NCI-H2227 treated with DMSO at 0.1 percent for 48 hours (cell line): ENCODE data around the gene MMAB.

ENCODE experiments used
- DNase-seq: peaks from one replicate; lab custom pipeline; 2025; lab: John Stamatoyannopoulos, UW

The MMAB gene

DNA sequence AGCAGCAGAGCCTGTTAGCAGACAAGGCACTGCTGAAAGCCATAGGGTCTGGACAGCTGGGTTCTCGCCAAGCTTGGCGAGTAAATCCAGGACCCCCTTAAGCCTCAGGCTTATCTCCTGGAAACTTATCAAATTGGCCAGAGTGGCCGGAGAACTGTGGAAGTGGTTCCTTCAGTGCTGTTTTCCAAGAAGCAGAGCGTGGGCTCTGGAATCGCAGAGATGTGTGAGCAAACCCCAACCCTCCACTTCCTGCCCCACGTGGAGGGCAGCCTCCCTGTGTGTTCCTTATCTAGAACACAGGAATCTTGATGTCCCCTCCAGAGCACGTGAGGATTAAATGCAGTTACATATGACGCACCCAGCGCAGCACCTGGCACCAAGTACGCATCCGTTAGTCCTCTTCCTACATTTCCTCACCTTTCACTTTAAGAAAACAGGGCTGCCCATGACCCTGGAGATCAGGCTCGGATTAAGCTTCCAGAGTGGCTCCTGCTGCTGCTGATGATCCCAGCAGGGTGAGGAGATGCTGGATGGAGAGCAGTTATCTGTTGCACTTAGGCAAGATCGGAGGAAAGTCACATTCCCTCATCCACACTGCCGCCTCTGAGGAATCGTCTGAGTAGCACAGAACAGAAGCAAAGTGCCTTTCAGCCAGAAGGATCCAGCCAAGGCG lies 35.0 kb downstream of the MMAB start:
- DNase-seq, result no peak

DNA sequence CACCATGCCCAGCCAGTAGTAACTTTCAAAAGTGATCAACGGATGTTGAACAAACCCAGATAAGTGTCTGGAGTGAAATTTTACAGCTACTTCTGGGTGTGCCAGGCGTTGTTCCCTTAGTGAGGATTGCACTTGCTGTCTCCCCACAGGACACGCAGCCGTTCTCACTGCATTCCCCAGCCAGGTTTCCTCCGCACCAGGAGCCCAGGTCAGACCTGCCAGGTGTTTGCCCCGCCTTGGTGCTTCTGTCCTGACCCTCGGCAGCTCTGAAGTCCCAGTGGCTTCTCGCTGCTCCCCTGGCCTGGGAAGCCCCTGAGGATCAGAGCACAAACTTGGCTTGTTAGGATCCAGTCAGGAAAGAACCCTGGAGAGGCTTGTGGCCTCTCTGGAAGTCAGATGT lies 36.2 kb downstream of the MMAB start:
- no peak for DNase-seq

DNA sequence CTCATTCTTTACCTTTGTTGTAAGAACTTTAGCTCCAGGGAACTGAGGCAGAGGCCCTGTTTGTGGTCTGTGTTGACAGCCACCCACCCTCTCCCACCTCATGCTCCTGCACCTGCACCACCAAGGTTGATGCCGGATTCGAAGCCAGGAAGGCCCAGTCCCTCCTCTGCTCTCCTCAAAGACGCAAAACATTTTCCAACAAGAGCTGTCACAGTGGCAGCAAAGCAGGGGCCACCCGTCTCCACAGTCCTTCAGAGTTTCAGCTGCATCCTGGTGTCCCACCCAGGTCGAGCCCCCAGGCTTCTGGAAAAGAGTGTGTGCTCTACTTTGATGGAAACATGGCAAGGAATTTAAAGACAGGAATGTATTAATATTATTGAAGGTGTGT lies 37.4 kb downstream of the MMAB start:
- DNase-seq, result no peak

DNA sequence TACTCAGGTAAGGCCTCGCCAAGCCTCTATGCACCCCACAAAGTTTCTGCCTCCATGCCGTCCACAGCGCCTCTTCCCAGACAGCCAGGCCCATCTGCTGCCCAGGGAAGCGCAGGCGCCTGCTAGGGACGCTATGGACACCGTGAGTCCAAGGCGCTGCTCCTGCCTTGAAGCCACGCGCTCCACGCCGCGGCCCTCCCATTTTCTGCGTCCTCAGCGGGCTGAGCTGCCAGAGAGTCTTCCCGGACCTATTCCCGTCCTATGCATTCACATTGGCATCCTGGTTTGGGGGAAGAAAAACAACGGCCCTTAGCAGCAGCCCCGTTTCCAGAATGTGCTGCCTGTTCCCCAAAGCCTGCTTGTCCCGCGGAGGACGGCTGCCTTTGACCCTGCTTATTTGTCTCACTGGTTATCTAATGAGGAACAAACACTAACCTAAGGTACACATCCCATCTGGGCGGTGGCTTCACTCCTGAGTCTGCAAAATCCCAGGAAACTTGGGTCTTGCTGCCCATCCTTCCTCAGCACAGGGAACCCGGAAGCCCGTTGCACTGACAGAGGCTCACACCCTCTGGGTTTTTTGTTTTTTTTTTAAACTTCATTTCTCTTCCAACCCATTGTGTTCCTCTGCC lies 38.0 kb downstream of the MMAB start:
- no peak for DNase-seq

DNA sequence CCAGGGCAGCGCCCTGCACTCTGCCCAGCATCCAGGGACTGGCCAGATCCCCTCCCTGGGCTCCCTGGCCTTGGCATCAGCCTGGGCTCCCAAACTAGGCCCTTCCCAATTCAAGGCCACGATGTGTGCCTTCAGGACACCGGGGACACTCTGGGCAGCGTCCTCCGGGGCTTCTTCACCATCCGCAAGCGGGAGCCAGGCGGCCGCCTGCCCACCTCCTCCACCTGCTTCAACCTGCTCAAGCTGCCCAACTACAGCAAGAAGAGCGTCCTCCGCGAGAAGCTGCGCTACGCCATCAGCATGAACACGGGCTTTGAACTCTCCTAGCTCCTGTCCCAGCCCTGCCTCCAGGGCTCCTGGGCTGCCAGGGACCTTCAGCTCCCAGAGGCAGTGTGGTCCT lies 38.8 kb downstream of the MMAB start:
- DNase-seq, result no peak

DNA sequence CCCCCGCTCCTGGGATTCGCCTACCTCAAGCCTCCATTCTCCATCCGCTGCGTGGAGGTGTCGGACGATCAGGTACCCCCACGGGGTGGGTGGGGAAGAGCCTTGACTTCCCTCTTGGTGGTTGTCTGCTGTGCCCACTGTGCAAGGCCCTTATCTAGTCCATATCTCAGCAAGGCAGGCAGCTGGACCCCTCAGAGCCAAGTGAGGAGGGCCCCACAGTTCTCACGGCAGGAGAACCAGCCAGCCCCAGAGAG lies 39.9 kb downstream of the MMAB start:
- DNase-seq, result no peak

DNA sequence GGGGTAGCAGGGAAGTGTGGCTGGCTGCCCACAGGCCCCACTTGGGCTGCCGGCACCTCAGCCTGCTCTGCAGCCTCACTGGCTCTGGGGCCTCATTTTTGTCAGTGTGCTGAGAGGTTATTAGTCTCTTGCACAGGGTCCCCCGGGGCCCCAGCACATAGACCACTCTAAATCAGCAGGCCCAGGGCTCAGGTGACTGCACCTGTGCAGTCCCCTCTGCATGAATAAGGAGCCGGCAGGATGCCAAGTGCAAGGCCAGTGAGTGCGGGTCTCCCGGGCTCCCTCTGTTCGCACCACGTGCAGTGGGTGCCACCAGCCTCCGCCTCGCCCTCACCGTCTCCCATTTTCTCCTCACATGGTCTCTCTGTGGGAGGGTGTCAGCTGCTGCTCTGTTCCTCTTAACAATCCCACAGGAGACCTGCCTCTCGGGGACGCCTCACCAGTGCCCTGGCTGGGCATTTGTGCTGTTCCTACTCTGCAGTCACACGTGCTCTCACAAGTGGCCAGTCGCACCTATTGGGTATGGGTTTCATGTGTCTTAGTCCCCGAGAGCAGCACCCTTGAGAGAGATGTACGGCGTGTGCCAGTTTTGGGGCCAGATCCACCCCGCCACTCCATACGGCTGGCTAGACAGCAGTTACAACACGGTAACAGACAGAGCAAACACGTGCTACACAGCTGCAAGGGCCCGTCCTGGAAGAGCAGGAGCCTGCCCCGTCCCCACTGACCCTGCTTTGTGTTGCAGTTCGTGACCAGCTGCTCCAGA lies 40.4 kb downstream of the MMAB start:
- DNase-seq, result no peak

DNA sequence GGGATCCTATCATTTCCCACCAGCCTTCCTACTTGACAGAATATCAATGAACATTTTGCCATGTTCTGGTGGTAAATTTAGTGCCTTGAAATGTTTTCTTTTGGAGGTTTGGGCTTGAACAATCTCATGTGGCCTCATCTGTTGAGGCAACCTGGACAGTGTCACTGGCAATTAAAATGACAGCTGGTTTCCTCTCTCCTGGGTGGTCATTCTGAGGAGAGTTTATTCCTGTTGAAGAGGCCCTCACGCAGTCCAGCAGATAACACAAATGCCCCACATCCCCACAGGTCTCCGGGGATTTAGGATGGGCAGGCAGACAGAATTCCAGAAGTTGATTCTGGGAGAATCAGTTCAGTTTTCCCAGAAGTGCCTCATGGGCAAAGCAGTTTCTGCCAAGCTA lies 41.9 kb downstream of the MMAB start:
- no peak for DNase-seq

DNA sequence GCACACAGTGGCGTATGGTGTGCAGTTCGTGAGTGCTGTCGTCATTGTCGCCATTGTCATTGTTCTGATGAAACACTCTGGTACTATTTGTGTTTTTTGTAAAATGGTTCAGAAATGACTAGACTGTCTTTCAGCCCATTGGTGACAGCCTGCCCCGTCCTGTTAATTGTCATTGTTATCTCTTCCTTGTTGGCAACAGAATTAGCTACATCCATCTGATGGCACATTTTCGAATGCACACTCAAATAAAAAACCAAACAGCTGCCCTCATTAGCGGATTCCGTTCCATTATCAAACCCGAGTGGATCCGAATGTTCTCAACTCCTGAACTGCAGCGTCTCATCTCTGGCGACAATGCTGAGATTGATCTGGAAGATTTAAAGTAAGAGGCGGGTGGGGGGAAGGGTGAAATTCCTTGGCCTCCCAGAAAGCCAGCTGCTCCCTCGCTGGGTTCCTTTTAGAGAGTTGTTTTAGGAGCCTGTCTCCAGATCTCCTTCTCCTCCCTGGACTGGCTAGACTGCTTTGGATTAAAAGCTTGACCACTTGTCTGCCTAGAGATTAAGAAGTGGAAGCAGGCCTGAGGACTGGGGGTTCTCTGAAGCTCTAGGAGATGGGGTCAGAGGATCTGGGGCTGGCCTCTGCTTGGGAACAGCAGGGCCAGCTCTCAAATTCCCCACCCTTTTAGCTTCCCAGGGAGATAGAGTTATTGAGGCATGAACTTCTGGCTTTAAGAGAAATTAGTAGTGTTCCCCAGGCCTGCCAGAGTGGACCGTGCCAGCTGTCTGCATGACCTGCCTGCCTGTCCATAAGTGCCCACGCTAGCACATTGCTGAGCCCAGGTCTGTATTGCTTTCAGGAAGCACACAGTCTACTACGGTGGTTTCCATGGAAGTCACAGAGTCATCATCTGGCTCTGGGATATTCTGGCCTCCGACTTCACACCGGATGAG lies 43.3 kb downstream of the MMAB start:
- DNase-seq, result no peak

DNA sequence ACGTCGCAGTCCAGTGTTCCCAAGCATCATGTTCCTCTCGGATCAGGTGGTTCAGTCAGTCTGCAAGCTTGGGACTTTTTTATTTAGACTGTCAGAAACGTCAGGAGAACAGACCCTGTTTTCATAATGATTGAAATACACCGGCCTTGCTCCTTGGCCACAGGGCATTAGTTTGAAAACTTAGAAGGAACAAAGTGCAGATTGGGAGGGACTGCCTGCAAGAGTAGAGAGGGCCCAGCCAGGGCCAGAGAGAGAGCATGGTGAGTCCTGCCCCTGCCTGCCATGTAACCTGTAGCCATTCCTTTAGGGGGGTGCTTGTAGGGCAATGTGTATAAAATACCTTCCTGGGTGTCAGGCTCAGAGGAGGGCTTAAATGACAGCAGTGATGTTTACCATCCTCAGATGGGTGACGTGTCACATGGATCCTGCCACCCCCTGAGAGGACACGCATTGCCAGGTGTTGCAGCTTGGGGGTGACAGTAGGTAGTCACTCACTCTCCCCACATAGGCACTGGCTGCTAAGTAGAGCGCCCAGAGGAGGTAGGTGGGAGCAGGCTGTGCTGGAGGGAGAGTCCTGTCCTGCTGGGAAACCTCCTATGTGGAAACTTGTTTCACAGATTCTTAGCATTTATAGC lies 45.7 kb downstream of the MMAB start:
- DNase-seq, result no peak

DNA sequence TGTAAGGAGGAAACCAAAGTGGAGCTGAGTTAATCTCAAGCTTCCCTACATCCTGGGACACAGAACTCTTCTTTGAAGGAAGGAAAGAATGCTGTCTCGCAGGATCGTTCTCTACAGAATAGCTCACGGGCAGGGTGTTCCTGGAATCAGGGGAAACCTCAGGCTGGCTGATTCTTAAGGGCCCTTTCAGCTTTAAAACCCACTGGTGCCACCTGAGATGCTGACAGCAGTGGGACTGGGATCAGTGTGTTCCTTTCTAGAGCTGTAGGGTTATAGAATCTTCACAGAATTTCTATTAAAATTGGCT lies 48.1 kb downstream of the MMAB start:
- DNase-seq, result no peak

DNA sequence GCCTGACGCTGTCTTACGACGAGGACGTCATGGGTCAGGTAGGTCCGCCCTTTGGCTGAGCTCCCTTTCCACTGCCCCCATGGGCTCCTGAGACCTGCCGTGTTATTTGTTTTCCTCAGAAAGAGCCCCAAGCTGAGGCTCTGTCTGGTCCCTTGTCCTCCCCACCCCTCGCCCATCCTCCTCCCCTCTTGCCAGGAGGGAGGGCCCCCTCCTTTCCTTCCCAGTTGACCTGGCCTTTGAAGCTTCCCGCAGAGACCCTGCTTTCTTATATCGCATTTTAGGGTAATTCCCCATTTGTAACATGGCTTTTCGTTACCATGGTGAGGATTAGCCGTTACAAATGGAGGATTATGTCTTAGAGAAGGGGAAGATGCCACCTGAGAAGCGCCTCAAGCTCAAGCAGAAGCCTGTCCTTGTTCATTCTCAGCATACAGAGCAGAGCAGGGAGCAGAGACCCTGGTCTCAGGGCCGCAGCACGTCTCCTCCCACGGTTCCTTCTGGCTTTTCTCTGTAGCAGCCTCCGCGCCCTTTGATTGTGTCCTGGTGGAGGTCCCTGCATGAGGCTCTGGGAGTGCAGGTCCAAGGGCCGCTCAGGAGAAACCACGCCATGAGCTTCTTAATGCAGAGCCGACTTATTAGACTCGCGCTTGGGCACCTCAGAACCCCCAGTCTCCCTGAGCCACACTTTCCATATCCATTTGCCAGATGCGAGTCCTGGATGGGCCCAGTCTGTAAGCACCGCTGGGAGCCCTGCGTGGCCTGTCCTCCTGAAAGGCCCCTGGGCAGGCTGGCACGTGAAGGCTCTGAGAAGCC lies 48.6 kb downstream of the MMAB start:
- DNase-seq, result no peak

DNA sequence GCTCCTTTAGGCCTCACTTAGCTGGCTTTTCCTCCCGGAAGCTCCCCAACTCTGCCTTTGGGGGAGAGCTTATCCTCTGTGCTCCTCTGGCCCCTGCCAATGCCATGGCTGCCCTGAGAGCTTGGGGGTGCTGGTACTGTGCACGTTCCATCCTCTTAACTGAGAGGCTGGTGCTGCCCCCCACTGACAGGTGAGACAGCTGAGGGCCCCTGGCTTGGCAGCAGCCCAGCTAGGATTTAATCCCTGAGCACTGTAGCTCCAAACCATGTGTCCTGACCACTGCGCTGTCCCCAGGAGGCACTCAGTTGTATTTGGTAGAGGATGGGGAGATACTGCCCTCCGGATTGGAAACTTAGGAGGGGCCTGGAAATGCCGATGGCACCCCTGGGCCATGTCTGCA lies 49.8 kb downstream of the MMAB start:
- no peak for DNase-seq

DNA sequence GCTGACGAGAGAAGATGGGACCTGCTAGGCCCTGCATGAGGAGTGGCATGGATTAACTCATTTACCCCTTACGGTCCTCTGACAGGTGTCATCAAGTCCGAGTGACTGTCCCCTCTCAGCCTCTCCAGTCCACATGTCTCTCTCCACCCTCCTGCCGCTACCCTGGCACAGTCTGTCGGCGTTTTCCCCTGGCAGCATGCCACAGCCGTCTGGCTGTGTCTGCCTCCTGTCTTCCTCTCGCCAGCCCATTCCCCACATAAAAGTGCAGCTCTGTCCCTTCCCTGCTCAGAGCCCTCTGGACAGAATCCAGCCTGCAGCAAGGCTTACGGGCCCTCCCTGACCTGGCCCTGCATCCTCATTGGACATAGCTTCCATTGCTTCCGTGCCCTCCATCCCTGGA lies 50.2 kb downstream of the MMAB start:
- no peak for DNase-seq

DNA sequence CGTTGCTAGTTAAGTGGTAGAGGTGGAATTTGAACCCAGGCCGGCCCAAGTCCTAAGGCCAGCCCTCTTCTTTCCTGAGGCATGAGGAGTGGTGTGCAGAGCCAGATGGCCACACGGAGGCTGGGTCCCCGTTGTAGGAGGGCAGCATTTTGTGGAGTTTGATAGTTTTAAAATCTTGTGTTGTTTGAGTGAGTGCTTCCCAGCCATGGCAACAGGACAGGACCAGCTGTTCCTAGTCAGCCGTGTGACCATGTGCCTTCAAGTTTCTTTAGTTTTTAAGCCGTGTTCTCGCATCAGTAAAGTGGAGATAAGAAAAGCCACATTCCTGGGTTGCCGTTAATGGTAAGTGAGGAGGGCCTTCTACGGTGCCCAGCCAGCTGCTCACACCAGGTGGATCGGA lies 51.5 kb downstream of the MMAB start:
- DNase-seq, result no peak

DNA sequence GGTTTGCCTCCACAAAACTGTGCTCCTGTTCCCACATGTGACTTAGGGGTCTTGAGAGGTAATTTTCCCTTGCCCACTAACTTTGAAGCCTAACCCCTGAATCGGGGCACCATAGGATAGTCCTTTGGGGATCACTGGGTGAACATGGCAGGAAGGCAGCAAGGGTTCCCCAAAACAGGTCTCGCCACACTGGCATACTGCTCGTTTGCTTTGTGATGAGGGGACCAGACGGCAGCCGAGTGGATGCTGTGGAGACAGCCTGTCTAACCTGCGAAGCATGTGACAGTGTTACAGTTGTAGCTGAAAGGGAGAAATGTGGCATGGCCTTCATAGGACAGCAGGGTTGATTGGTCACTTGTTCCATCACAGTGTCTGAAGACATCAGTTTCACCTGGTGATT lies 53.5 kb downstream of the MMAB start:
- DNase-seq, result no peak

DNA sequence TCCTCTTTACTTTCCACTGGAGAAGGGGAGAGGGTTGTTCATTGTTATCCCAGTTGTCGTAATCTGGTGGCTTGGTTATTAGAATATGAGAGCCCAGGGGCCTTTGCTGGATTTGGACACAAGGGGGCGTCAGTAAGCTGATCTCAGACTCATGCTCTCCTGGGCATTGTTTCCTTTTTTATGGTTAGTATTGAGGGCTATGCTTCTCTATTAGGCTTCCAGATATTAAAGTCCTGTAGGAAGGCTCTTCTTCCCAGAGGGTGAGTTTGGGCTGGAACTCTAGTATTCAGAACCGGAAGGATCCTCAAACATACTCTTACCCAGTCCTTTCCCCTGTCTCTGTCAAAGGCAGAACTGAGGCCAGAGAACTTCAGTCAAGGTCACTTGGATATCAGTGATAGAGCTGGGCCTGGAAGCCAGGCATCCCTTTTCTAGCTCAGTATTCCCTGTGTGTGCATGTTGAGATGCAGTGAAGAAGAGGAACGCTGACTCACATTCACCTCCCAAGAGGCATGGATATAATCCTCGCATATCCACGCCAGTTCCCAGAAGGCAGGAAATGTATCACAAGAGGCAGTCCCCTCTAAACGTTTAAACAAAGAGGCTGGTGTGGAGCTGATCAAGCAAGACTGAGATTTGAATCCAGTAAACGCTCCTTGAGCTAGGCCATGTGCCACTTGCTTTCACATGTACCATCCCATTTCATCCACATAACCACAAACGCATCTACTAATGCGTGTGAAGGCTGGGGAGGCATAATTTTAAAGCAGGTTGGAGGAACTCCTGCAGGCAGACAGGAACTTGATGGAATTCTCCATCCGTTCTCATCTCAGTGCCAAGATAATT lies 54.3 kb downstream of the MMAB start:
- peak; percentile 71 for DNase-seq

DNA sequence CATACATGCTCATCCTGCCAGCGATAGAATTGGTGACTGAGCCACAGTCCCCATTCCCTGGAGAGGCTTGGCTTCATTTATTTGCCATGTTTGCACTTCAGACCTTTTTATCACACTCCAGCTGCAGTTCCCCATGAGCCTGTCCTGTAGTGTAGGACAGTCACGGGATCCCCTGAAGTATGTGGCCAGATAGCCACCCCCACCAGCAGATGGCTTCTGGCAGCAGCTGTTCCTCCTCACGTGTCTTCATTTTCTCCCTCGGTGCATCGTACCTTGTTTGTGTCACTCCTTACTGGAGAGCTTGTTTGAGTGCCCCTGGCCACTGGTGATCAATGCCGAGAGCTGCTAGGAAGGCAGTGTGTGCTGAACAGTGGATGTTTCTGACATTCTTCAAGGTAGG lies 55.7 kb downstream of the MMAB start:
- no peak for DNase-seq

DNA sequence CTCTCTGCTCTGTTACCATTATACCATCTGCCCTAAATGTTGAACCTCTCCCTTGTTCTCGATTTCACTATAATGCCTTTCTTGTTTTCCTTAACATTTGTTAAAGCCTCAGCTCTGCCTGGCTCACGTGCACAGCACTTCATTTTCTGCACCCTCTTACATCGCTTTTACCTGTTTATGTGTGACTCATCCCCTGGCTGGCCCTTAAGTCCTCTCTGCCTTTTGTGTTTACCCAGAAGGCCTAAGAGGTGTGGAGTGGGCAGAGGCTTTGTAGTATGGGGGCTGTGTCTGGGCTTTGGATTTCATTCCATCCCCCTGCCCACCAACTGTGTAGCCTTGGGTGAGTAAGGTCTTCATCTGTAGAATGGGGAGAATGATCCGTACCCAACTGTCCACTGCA lies 59.3 kb downstream of the MMAB start:
- DNase-seq, result no peak

DNA sequence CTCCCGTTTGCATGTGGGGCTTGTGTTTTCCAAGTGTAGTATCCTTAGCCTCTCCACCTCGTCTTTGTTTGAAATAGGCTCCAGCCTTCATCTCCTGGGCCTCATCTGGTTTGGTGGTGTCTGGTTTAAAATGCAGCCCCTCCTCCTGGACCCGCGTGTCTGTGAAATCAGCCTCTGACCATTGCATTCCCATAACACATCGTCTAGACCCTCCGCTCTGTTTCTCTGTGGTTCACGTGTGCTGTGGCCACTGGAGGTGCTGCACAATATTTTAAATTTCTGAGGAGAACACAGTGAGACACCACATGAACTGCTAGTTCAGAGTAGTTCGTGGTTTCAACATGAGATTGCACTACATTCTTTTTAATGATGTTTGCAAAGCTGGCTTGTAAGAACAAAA lies 60.3 kb downstream of the MMAB start:
- peak; percentile 3 for DNase-seq

DNA sequence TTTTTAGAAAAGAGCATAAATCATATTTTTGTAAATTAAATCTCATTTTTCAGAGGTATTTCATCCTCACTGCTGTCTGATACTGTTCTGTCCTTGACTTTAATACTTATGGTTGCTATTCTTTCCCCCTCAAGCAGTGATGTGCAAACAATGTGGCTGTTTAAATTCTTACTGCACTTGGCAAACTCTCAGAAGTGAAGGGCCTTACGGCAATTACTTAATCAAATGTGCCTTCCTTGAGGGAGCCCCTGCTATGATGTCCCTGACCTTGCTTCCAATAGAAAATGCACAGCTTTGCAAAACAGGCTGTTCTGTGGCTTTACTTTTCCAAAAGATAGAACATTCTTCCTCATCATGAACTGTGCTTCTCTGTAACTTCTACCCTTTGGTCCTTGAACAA lies 60.7 kb downstream of the MMAB start:
- peak; percentile 8 for DNase-seq
